Renal cortex interstitium (tissue), 15 donors: ENCODE measurements around the gene ZNF540. TPM values are rescaled to one million over a fixed set of nuclear protein-coding genes. Genes with fewer than 3 reads are reported as not detected.
"Not testable (repeated sequence)": the region's sequence is repeated elsewhere in the genome, so short reads cannot be mapped to it uniquely, and the experiment has no call there.

ENCODE experiments used
- DNase-seq, 11 donors: peaks; one replicate each; pipeline ENCODE4 v3.0.0-alpha.2; 2013; ENCODE audit warnings: low read depth in 9 of 11, low spot score in 4 of 11; ENCODE audit errors: extremely low read depth in 1 of 11
- long read RNA-seq, 16 experiments: transcript quantifications; one replicate each; lab custom pipeline, GENCODE V29; 2026
- polyA plus RNA-seq, 3 donors: library from polyadenylated mRNA; unstranded; fragments of 120-200 nt; gene quantifications; one replicate each; pipeline ENCODE4 v1.2.1, GENCODE V29; 2013; ENCODE audit not compliant: insufficient read length in 3 of 3

Gene ZNF540
- 1 to 10 TPM; 3.1 to 6.2 (median 5.1) TPM for polyA plus RNA-seq
- long read RNA-seq, donor 1: 0 reads
- long read RNA-seq, donor 2, partial matches to known transcripts: 0 of 2 reads
- long read RNA-seq, donor 2, other reads (novel, unspliced or antisense): 0 of 2 reads
- long read RNA-seq, donor 3, partial matches to known transcripts: 0 of 2 reads
- long read RNA-seq, donor 3, other reads (novel, unspliced or antisense): 0 of 2 reads
- long read RNA-seq, donor 4: 0 reads
- long read RNA-seq, donor 5, partial matches to known transcripts: 0 of 3 reads
- long read RNA-seq, donor 5, other reads (novel, unspliced or antisense): 0 of 3 reads
- long read RNA-seq, donor 6, partial matches to known transcripts: 0 of 4 reads
- long read RNA-seq, donor 6, other reads (novel, unspliced or antisense): 0 of 4 reads
- long read RNA-seq, donor 7: 0 reads
- long read RNA-seq, donor 8, partial matches to known transcripts: 0 of 3 reads
- long read RNA-seq, donor 8, other reads (novel, unspliced or antisense): 0 of 3 reads
- long read RNA-seq, donor 9, partial matches to known transcripts: 0 of 2 reads
- long read RNA-seq, donor 9, other reads (novel, unspliced or antisense): 0 of 2 reads
- long read RNA-seq, donor 10, partial matches to known transcripts: 0 of 4 reads
- long read RNA-seq, donor 10, other reads (novel, unspliced or antisense): 0 of 4 reads
- long read RNA-seq, donor 11: 0 reads
- long read RNA-seq, donor 12, partial matches to known transcripts: 0 of 1 reads
- long read RNA-seq, donor 12, other reads (novel, unspliced or antisense): 0 of 1 reads
- long read RNA-seq, donor 13, partial matches to known transcripts: 0 of 3 reads
- long read RNA-seq, donor 13, other reads (novel, unspliced or antisense): 0 of 3 reads
- long read RNA-seq, donor 14: 0 reads
- long read RNA-seq, donor 15: 0 reads
- long read RNA-seq, donor 16, partial matches to known transcripts: 0 of 2 reads
- long read RNA-seq, donor 16, other reads (novel, unspliced or antisense): 0 of 2 reads

DNA sequence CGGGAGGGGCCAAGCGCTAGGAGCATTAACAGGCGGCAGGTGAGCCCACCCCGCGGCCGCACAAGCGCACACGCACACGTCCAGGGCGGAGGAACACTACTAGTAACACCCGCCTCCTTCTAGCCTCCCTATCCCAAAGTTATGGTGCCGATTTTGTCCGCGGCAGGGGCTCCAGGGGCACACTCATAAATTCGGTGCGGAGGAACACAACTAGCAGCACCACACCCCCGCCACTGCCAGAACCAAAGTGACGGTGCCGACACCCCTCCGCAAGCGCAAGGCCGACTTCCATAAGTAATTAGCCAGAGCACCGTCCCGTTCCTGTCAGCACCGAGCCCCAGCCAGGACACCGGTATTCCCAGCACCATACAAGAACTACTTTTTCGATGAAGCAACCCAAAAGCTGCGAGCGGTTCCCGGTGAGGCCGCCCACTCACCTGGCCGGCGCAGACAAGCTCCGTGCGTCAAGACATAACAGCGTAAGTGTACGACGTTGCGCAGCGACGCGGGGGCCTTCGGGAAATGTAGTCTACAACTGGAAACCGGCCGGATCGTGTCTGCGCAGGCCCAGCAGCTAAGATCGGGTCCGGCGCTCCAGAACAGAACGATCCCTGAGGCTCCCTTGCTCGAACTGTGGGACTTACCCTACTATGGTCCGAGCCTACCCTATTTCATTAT lies at the start of gene ZNF540, which contains the start of gene ZNF571:
ZNF540 (plus strand) TSS at position 573 of the 678 bp plus-strand sequence. CDS start 3,572 bp downstream, outside the sequence.
ZNF571 (minus strand) TSS at position 489 of the 678 bp plus-strand sequence. CDS start 8,116 bp downstream, outside the sequence.
- peak; percentile 84 to 95 (median 91) for DNase-seq

DNA sequence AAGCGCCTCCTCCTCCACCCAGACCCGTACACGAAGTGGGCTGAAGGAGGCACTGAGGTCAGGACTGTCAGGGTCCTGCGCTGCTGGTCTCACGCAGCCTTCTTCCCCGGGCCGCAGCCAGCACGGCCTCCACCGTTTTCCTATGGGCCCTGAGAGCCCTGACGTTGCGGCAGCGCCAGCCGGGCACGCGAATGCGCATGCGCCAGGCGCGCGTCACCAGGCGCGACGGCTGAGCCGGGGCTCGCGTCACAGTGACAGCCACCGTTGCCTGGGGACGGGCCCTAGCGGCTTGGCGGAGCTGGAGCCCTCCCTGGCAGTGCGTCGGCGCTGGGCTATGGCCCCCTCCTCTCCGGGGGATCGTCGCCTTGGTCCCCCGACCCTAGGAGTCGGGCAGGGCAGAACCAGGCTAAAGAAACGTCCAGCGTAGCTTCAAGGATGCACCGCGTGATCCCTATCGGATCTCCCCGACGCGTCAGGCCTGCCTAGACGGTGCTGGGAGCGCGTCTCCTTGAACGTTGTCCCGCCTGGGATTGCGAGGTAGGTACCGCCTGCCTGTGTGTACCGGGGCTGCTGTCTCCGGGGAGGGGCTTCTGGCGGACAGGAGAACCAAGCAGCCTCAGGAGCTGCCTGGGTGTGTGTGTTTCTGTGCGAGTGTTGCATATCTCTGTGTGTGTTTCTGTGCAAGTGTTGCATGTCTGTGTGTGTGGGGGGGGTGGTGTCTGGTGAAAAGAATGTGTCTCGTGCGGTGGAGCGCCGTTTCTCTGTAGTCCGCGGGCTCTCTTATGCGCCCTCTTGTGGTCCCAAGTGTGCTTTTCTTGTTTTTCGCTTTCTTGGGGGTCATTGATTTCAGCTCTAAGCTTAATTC lies 43.3 kb upstream of the ZNF540 start:
- DNase-seq: peak; percentile 60 to 83 (median 75)

DNA sequence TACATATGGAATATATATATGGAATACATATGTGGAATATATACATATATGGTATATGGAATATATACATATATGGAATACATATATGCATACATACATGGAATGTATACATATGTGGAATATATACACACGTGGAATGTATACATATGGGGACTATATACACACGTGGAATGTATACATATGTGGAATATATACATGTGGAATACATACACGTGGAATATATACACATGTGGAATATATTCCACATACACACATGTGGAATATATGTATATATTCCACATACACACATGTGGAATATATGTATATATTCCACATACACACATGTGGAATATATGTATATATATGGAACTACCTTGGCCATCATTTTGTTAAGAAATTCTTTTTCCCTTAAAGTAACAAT lies 31.2 kb upstream of the ZNF540 start:
- no peak for DNase-seq

DNA sequence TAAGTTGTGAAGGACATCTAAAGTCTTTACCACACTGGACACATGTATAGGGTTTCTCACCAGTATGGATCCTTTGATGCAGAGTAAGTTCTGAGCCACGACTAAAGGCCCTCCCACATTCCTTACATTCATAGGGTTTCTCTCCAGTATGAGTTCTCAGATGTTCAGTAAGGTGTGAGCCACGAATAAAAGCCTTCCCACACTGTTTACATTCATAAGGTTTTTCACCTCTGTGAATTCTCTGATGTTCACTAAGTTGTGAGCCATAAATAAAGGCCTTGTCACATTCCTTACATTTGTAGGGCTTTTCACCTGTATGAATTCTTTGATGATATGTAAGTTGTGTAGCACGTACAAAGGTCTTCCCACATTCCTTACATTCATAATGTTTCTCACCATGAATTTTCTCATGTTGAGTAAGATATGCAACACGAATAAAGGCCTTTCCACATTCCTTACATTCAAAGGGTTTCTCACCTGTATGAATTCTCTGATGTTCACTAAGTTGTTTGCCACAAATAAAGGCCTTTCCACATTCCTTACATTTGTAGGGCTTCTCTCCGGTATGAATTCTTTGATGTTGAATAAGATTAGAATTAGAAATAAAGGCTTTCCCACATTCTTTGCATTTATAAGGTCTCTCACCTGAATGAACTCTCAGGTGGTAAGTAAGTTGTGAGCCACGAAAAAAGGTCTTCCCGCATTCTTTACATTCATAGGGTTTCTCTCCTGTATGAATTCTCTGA lies 29.9 kb upstream of the ZNF540 start:
- DNase-seq: no peak

DNA sequence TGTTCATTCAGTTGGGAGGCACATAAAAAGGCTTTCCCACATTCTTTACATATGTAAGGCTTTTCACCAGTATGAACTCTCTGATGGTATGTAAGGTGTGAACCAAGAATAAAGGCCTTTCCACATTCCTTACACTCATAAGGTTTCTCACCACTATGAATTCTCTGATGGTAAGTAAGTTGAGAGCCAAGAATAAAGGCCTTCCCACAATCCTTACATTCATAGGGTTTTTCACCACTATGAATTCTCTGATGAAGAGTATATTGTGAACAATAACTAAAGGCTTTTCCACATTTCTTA lies 29.4 kb upstream of the ZNF540 start:
- DNase-seq: no peak

DNA sequence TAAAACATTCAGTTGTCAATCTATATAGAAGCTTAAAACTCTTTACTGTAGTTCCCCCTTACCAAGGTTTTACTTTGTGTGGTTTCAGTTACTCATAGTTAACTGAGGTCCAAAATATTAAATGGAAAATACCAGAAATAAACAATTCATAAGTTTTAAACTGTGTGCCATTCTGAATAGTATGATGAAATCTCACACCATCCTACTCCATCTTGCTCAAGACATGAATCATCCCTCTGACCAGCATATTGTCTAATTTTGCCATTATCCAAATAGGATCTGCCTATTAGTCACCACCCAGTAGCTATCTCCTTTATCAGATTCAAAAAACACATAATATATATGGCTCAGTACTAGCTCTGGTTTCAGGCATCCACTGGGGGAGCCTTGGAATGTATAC lies 22.5 kb upstream of the ZNF540 start:
- no peak for DNase-seq

DNA sequence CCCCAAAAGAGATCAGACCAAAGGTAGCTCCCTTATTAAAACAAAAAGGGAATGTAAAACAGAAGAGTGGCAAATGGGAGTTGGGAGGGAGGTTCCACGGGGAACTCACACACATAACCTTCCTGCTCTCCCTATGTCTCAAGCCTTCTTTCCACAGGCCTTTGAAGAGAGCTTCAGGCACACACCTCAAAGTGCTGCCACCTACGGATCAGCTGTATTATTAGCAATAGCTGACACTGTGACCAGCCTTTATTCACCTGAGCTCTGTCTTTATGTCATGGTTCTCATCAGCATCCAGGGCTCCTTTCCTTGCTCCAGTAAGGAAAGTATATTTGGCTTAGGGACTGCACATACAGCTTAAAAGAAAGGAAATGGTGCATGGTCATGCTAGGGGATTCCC lies 11.3 kb upstream of the ZNF540 start:
- no peak for DNase-seq

DNA sequence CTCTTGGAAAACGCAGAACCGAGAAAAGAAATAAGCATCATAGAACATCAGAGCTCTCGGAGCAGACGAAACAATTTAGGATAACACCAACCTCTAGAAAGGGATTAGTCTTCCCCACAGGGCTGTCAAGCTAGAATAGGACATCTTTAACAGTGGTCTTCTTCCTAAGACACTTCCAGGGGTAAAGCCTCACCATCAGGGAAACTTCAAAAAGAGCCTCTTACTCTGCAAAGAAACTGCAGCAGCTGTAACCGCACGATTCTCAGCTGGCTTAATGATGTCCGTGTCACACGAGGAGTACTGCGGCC lies 726 bp upstream of the ZNF540 start:
- peak in 1 of 11 donors; percentile 36 for DNase-seq

DNA sequence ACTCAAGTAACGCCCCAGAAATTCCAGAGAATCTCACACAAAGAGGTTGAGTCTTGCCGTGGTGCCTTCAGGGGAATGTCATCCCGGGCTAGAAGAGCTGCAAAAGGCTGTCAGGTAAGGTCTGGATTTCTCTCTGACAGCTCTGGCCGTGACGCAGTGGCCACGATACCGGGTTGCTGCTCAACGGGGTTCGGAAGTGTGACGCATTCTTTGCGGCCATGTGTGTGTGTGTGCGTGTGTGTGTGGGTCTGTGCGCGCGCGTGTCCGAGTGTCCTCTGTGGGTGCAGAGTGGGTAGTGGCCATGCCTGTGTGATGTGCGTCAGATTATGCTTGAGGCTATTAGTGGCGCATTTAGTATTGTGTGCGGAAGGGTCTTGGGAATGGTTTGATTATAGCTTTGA lies 306 bp downstream of the ZNF540 start:
- peak in 6 of 11 donors; percentile 26 to 48 (median 45) for DNase-seq

DNA sequence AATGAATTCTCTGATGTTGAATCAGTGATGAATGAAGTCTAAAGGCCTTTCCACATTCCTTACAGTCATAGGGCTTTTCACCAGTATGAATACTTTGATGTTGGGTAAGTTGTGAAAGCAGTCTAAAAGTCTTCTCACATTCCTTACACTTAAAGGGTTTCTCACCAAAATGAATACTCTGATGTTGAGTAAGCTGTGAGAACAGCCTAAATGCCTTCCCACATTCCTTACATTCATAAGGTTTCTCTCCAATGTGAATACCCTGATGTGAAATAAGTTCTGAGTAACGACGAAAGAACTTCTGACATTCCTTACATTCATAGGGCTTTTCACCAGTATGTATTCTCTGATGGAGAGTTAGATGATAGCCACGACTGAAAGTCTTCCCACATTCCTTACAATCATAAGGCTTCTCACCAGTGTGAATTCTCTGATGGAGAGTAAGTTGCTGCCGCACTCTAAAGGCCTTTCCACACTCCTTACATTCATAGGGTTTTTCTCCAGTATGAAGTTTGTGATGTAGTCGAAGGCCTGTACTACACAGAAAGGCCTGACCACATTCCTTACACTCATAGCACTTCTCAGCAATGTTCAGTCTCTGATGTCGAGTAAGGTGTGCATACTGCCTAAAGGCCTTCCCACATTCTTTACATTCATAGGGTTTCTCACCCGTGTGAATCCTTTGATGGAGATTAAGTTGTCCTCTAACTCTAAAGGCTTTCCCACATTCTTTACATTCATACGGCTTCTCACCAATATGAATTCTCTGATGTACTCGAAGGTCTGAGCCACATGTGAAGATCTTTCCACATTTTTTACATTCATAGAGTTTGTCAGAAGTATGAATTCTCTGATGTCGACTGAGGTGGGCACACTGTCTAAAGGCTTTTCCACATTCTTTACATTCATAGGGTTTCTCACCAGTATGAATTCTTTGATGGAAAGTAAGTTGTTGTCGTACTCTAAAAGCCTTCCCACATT lies 40.7 kb downstream of the ZNF540 start:
- DNase-seq: no peak

DNA sequence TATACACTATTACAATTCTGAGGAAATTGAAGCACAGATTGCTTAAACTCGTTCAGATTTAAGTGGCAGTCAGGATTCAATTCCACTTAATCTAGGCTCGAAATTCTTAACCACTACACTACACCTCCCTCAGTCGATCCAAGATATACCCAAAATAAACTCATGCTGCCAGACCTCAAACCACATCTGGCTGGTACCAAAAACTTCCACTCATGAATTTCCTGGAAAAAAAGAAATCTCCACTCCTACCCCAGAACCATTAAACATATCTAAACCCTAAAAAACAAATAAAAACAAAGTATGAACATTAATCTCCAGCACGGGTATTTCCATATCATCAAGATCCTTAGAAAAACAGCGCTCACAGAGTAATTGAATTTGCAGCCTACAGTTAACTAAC lies 59.4 kb downstream of the ZNF540 start:
- DNase-seq: peak in 1 of 11 donors; percentile 17

DNA sequence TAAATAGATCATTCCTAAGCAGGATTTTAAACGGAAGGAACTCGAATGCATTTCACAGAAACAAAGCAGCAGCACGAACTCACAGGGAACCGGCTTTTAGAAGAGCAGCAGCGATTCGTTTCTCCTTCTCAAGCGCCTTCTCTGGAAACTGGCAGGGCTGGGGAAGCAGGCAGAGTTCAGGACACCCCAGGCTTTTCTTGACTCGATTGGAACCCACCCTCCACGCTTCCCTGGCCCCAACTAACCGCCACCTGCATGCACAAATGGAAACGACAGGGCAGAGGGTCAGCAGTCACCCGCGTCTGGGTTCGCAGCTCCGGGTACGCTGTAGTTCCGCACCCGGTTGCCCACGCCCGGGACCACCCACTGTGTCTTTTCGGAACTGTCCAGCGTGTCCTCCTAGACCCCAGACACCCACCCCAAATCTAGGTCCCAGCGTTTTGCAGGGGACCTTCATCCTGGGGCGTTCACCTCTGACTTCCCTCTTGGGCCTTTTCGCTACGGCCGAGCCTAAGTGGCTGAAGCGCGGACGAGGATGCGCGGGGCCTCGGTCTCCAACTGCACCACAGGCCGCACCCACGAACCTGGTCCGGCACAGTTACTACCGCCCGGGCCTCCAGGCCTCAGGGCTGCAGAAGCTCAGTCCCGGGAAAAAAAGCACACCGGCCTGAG lies 60.1 kb downstream of the ZNF540 start:
- DNase-seq: peak in 10 of 11 donors; percentile 21 to 49 (median 29)

DNA sequence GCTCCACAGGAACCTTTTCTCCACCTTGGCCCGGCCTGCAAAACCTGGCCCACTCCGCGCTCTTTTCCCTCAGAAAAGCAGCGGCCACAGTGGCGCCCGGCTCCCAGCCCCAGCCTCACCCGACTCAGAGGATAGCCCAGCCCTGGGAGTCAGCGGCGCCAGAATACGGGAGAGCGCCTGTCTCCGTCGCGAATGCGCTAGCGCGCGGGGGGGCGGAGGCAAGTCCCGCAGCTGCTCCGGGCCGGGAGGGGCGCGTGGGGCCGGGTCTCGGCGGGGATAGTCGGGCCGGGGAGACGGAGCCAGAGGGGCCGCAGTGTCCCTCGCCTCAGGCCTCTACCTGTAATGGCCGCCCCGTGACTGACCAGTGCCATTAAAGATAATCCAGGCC lies 60.6 kb downstream of the ZNF540 start, which contains the start of gene ZFP30:
ZFP30 (minus strand) TSS at position 165 of the 388 bp plus-strand sequence. CDS start 7,643 bp downstream, outside the sequence.
- DNase-seq: peak; percentile 49 to 86 (median 74)

DNA sequence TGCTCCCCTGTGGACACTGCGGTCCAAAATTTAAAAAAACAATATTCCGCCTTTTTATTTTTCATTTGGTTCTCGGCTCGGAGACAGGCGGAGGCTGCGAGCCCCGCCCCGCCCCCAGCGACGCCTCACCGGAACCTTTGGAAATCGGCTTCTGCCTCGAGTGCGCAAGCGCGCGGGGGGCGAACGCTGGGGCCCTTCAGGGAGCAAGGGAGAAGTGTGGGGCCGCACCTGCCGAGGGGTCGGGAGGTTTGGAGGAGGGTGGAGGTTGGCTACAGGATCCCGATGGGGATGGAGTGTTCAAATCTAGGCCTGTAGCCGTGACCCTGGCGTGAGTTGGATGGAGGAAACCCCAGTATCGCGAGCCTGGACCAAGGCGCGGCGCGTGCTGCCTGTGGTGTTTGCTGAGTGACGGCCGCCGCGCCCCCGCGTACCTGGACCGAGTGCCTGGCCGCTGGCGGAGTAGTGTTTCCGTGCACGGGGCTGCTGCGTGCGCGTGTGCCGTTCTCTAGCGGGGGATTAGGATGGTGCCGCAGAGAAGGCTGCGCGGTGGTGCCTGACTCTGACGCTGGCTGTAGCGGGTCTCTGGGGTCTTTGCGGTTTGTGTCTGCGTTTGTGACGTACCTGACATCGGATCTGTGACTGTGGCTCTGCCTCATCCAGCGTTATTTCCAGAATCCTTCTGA lies 61.2 kb downstream of the ZNF540 start:
- peak in 10 of 11 donors; percentile 63 to 84 (median 76) for DNase-seq

DNA sequence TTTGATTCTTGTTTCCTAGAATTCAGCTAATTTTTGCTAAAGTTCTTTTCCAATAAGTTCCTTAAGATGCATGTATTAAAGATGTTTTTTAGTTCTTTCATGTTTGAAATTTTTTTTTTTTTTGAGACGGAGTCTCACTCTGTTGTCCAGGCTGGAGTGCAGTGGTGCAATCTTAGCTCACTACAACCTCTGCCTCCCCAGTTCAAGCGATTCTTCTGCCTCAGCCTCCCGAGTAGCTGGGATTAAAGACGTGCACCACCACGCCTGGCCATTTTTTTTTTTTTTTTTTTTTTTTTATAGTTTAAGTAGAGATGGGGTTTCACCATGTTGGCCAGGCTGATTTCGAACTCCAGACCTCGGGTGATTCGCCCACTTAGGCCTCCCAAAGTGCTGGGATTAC lies 62.5 kb downstream of the ZNF540 start:
- not testable (repeated sequence) for DNase-seq
